ENCODE data around the gene FUBP3. TPM values are rescaled to one million over a fixed set of nuclear protein-coding genes. Genes with fewer than 3 reads are reported as not detected.

FUBP3 gene
- polyA plus RNA-seq, 1 of the 3 experiments (the other 2 are of a cell fraction) = 55.1 TPM

DNA sequence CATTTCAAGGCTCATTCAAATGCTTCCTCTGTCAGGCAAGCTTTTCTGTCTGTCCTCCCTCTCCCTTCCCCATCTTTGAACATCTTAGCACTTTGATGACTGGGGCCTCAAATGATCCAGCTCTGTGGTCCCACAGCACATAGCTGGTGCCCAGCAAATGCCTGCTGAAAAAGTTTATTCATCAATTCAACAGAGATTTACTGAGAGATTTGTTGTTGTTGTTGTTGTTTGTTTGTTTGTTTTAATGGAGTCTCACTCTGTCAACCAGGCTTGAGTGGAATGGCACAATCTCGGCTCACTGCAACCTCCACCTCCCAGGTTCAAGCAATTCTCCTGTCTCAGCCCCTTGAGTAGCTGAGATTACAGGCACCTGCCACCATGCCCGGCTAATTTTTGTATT lies 108.2 kb downstream of the FUBP3 start:
- Histone ChIP-seq H3K4me3 (ENCODE audit: low read depth in 2 of 2, low read length in 1 of 2) (no peak overlapping the region), H3K9me3 (no peaks in the 10 kb centered on the region), H3K27ac (ENCODE audit: low read depth in 2 of 2, low read length in 1 of 2) (no peak overlapping the region), H3K36me3 (replicated peaks in 1 of 2; ENCODE audit: control insufficient read depth in 1 of 2, insufficient read depth in 2 of 2, low read length in 1 of 2) (no peaks in the 10 kb centered on the region), H3K27me3 (ENCODE audit: insufficient read depth) (no peaks in the 10 kb centered on the region), H3K4me2 (no peak overlapping the region), H3K4me1 (ENCODE audit: control insufficient read depth in 1 of 2, insufficient read depth in 2 of 2, low read depth in 1 of 2, low read length in 1 of 2) (peaks cover 0 to 2% of the 10 kb centered on the region in 2 experiments; a peak in 1 of 4 replicates), H2AFZ (ENCODE audit: low read depth) (no peak overlapping the region), H3K79me2 (ENCODE audit: insufficient read depth) (no peaks in the 10 kb centered on the region), H3K9ac (no peak overlapping the region), H3K9me2 (no peaks in the 10 kb centered on the region), H4K20me1 (ENCODE audit: insufficient read depth) (no peaks in the 10 kb centered on the region), H3F3A (replicated peaks; ENCODE audit: insufficient read depth) (peaks cover 12% of the 10 kb centered on the region)
- POLR2A ChIA-PET = no interaction called here
- CTCF ChIA-PET = interaction anchor here (15.3 kb wide), 1 partner anchor 218 kb away, joined by 520 read pairs; no protein-coding TSS in a partner anchor
- no peak for TF ChIP-seq TAF1 (IDR thresholded peaks at IDR 0.05; ENCODE audit: borderline replicate concordance, low read depth, low read length)
- no peak for TF ChIP-seq FOXJ3 (CRISPR knock-in tag; IDR thresholded peaks at IDR 0.05)
- TF ChIP-seq GATA2 (CRISPR knock-in tag; IDR thresholded peaks at IDR 0.05) = no peak
- TF ChIP-seq, protein P1, sequence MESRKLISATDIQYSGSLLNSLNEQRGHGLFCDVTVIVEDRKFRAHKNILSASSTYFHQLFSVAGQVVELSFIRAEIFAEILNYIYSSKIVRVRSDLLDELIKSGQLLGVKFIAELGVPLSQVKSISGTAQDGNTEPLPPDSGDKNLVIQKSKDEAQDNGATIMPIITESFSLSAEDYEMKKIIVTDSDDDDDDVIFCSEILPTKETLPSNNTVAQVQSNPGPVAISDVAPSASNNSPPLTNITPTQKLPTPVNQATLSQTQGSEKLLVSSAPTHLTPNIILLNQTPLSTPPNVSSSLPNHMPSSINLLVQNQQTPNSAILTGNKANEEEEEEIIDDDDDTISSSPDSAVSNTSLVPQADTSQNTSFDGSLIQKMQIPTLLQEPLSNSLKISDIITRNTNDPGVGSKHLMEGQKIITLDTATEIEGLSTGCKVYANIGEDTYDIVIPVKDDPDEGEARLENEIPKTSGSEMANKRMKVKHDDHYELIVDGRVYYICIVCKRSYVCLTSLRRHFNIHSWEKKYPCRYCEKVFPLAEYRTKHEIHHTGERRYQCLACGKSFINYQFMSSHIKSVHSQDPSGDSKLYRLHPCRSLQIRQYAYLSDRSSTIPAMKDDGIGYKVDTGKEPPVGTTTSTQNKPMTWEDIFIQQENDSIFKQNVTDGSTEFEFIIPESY (IDR thresholded peaks at IDR 0.05; ENCODE audit: borderline replicate concordance, low read depth) = no peak
- TF ChIP-seq RCOR1 (IDR thresholded peaks at IDR 0.05; ENCODE audit: low read length) = no peak
- TF ChIP-seq, protein P2, sequence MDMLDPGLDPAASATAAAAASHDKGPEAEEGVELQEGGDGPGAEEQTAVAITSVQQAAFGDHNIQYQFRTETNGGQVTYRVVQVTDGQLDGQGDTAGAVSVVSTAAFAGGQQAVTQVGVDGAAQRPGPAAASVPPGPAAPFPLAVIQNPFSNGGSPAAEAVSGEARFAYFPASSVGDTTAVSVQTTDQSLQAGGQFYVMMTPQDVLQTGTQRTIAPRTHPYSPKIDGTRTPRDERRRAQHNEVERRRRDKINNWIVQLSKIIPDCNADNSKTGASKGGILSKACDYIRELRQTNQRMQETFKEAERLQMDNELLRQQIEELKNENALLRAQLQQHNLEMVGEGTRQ (IDR thresholded peaks at IDR 0.05; ENCODE audit: borderline replicate concordance, low read depth, low read length) = no peak
- TF ChIP-seq, protein P3, sequence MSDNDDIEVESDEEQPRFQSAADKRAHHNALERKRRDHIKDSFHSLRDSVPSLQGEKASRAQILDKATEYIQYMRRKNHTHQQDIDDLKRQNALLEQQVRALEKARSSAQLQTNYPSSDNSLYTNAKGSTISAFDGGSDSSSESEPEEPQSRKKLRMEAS (IDR thresholded peaks at IDR 0.05; ENCODE audit: low read depth) = no peak
- TF ChIP-seq NRF1 (IDR thresholded peaks at IDR 0.05; ENCODE audit: low read depth, low read length) = no peak
- no peak for TF ChIP-seq SIN3A (IDR thresholded peaks at IDR 0.05; ENCODE audit: borderline replicate concordance, low read depth, low read length)
- TF ChIP-seq, protein P4, sequence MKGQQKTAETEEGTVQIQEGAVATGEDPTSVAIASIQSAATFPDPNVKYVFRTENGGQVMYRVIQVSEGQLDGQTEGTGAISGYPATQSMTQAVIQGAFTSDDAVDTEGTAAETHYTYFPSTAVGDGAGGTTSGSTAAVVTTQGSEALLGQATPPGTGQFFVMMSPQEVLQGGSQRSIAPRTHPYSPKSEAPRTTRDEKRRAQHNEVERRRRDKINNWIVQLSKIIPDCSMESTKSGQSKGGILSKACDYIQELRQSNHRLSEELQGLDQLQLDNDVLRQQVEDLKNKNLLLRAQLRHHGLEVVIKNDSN (IDR thresholded peaks at IDR 0.05; ENCODE audit: borderline replicate concordance, low read depth) = no peak
- TF ChIP-seq, protein P5, sequence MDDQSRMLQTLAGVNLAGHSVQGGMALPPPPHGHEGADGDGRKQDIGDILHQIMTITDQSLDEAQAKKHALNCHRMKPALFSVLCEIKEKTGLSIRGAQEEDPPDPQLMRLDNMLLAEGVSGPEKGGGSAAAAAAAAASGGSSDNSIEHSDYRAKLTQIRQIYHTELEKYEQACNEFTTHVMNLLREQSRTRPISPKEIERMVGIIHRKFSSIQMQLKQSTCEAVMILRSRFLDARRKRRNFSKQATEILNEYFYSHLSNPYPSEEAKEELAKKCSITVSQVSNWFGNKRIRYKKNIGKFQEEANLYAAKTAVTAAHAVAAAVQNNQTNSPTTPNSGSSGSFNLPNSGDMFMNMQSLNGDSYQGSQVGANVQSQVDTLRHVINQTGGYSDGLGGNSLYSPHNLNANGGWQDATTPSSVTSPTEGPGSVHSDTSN (IDR thresholded peaks at IDR 0.05) = no peak
- no peak for TF ChIP-seq YY1 (IDR thresholded peaks at IDR 0.05; ENCODE audit: low read depth)
- TF ChIP-seq POLR2AphosphoS5 (IDR thresholded peaks at IDR 0.05; ENCODE audit: low read depth, low read length) = no peak
- no peak for TF ChIP-seq RAD21 (IDR thresholded peaks at IDR 0.05; ENCODE audit: low read length)
- 64% methylated on average over 2 of the region's 2 CpGs for WGBS (ENCODE audit: low lambda C conversion rate)
- DNase-seq = no peak

Small RNA genes lying within 50 kb of the gene (small RNA-seq; reads per million reads assigned to genes)
- gene MIR6856 = 0 to 0.20 (median 0) reads per million in 7 experiments

Other genes with a start within 250 kb of the FUBP3 start
- 0.49 and 0.59 TPM in 2 replicates for gene ASS1, start 134.6 kb upstream of the FUBP3 start, polyA plus RNA-seq (2012; rRNA removed)
- 0.02 and 0.08 TPM in 2 replicates for gene PRDM12, start 85.0 kb downstream of the FUBP3 start, polyA plus RNA-seq (2012; rRNA removed)
- 28.7 and 36.8 TPM in 2 replicates for gene EXOSC2, start 114.2 kb downstream of the FUBP3 start, polyA plus RNA-seq (2012; rRNA removed)